A549 (cell line): ENCODE data around the gene C12orf42. TPM values are rescaled to one million over a fixed set of nuclear protein-coding genes. Genes with fewer than 3 reads are reported as not detected.
"Not testable (repeated sequence)": the region's sequence is repeated elsewhere in the genome, so short reads cannot be mapped to it uniquely, and the experiment has no call there.

ENCODE experiments used
- ATAC-seq, 2 experiments: fragments of 200-7000 bp in 1 of 2; fragments of >200 bp in 1 of 2; cut with Nextera tagmentation in 1 of 2; cut with Tn5 transposase in 1 of 2; 3 replicates each; pipeline versions ENCODE4 v1.8.0 to v1.9.1; 2018 to 2020; ENCODE audit warnings: mild to moderate bottlenecking in 1 of 2, moderate library complexity in 1 of 2
- CTCF ChIA-PET: fragments of 300-600 bp; sonication (Branson Sonifier 250); formaldehyde crosslinking; extraction: SDS; loops from one replicate; lab custom pipeline; 2021; ENCODE audit warnings: antibody characterized with exemption, inconsistent platforms; lab: Yijun Ruan, JAX
- POLR2A ChIA-PET: fragments of 350-600 bp; formaldehyde crosslinking; extraction: SDS; loops from one replicate; lab custom pipeline; 2021; ENCODE audit warnings: antibody characterized with exemption, inconsistent platforms; lab: Yijun Ruan, JAX
- DNase-seq, 2 experiments: peaks; one replicate each; pipeline versions ENCODE4 v3.0.0 to v3.0.0-alpha.2; 2011 to 2016; ENCODE audit warnings: low read depth in 1 of 2, low spot score in 1 of 2
- FAIRE-seq: peaks from 2 replicates; lab custom pipeline; 2011; peaks lifted over from hg19 to GRCh38; lab: Jason Lieb, UNC
- H3K27ac ChIP-seq, 2 experiments: fragments of >200 bp; sonication (Bioruptor Twin); formaldehyde crosslinking; 3 replicates each; pipeline ENCODE4 v1.5.1; 2016 to 2017
- H3K4me1 ChIP-seq: fragments of >200 bp; sonication (Bioruptor Twin); formaldehyde crosslinking; 3 replicates; pipeline ENCODE4 v1.6.1; 2016
- H3K4me2 ChIP-seq: fragments of >200 bp; sonication (Bioruptor Twin); formaldehyde crosslinking; 3 replicates; pipeline ENCODE4 v1.6.1; 2016
- H3K4me3 ChIP-seq: fragments of >200 bp; sonication (Bioruptor Twin); formaldehyde crosslinking; 3 replicates; pipeline ENCODE4 v1.5.1; 2016
- H3K9me3 ChIP-seq: fragments of >200 bp; sonication (Bioruptor Twin); formaldehyde crosslinking; 3 replicates; pipeline ENCODE4 v1.6.1; 2016
- ATOH8 ChIP-seq: fragments of 250-450 bp; sonication (Bioruptor Pico); IDR thresholded peaks from 2 replicates; pipeline ENCODE4 v1.5.0; 2020; ENCODE audit warnings: low read depth, mild to moderate bottlenecking, moderate library complexity
- CBX2 ChIP-seq: fragments of 200-600 bp; sonication (generic); IDR thresholded peaks from 2 replicates; pipeline ENCODE4 v1.6.1; 2016; ENCODE audit warnings: low read depth, mild to moderate bottlenecking, borderline replicate concordance
- CBX8 ChIP-seq: fragments of 200-600 bp; sonication (generic); IDR thresholded peaks from 2 replicates; pipeline ENCODE4 v1.6.1; 2016
- CHD2 ChIP-seq: fragments of 150-350 bp; IDR thresholded peaks from 2 replicates; pipeline ENCODE4 v1.6.1; 2014; ENCODE audit warnings: low read length; ENCODE audit not compliant: partially characterized antibody
- EHF ChIP-seq: fragments of 250-450 bp; sonication (Bioruptor Pico); IDR thresholded peaks from 2 replicates; pipeline ENCODE4 v1.5.0; 2020; ENCODE audit warnings: mild to moderate bottlenecking
- FOSB ChIP-seq: fragments of 250-450 bp; sonication (Bioruptor Pico); IDR thresholded peaks from 2 replicates; pipeline ENCODE4 v1.5.0; 2020; ENCODE audit warnings: mild to moderate bottlenecking, moderate library complexity
- HEYL ChIP-seq: fragments of 250-450 bp; sonication (Bioruptor Pico); IDR thresholded peaks from 2 replicates; pipeline ENCODE4 v1.8.0; 2021; ENCODE audit warnings: mild to moderate bottlenecking, moderate library complexity
- HOXA7 ChIP-seq: fragments of 250-450 bp; sonication (Bioruptor Pico); IDR thresholded peaks from 2 replicates; pipeline ENCODE4 v1.5.0; 2020; ENCODE audit warnings: mild to moderate bottlenecking, moderate library complexity
- HOXB5 ChIP-seq: fragments of 250-450 bp; sonication (Bioruptor Pico); IDR thresholded peaks from 2 replicates; pipeline ENCODE4 v1.5.0; 2020; ENCODE audit warnings: mild to moderate bottlenecking, moderate library complexity
- PHF8 ChIP-seq: fragments of 200-600 bp; sonication (generic); IDR thresholded peaks from 2 replicates; pipeline ENCODE4 v1.6.1; 2016; ENCODE audit warnings: low read depth, mild to moderate bottlenecking, antibody characterized with exemption, moderate library complexity, borderline replicate concordance
- POLR2AphosphoS2 ChIP-seq: conservative IDR thresholded peaks from 2 replicates; pipeline ENCODE4 v1.6.1; 2012; ENCODE audit warnings: low read length, improper control_type of control experiment, inconsistent platforms
- RAD21 ChIP-seq, 2 experiments: fragments of >200 bp in 1 of 2; sonication (Bioruptor Twin) in 1 of 2; formaldehyde crosslinking in 1 of 2; IDR thresholded peaks in 1 of 2; conservative IDR thresholded peaks in 1 of 2; 2 replicates in 1 of 2; 3 replicates in 1 of 2; pipeline ENCODE4 v1.6.1; 2012 to 2018; ENCODE audit warnings: inconsistent platforms in 1 of 2
- RFX5 ChIP-seq: fragments of 450-650 bp; IDR thresholded peaks from 2 replicates; pipeline ENCODE4 v1.7.1; 2014; ENCODE audit warnings: antibody characterized with exemption, mild to moderate bottlenecking, moderate library complexity
- WGBS: methylation state at CpG from one replicate; pipeline ENCODE4 v1.1.6; 2017; ENCODE audit errors: missing lambda C conversion rate; 5-methylcytosine and 5-hydroxymethylcytosine counted together
- polyA plus RNA-seq, 4 experiments: library from polyadenylated mRNA; depleted of rRNA in 3 of 4; stranded (reverse); fragments of >200 nt; fragmentation: RNase III in 1 of 4; extraction: RNeasy Plus Mini Kit Qiagen cat#74134 plus additional on column Dnase treatment in 1 of 4; gene quantifications; 2 replicates in 3 of 4; 3 replicates in 1 of 4; pipeline ENCODE4 v1.2.3, GENCODE V29; 2011 to 2017
- TF ChIP-seq, protein P1 (sequence below): fragments of 150-350 bp; IDR thresholded peaks from 2 replicates; pipeline ENCODE4 v1.6.1; 2014; ENCODE audit warnings: low read depth, mild to moderate bottlenecking, low read length
- TF ChIP-seq, protein P2 (sequence below): fragments of 200-600 bp; sonication (generic); IDR thresholded peaks from 2 replicates; pipeline ENCODE4 v1.6.1; 2016; ENCODE audit warnings: antibody characterized with exemption, mild to moderate bottlenecking, moderate library complexity
- TF ChIP-seq, protein P3 (sequence below): fragments of >200 bp; sonication (Bioruptor Twin); formaldehyde crosslinking; IDR thresholded peaks from 2 replicates; pipeline ENCODE4 v1.6.1; 2016

The C12orf42 gene
- polyA plus RNA-seq, 2 of the 4 experiments (the other 2 are of a cell fraction) = not detected

GRCh38 chr12:103431387-103431786 is 64.4 kb downstream of the C12orf42 start:
- Histone ChIP-seq H3K4me1 (no peaks in the 10 kb centered on the region), H3K27ac (no peak overlapping the region), H3K9me3 (0 out of 3 replicates have a peak, but pooled peaks cover 2% of the 10 kb centered on the region), H3K4me3 (no peak overlapping the region), H3K4me2 (no peak overlapping the region)
- CTCF ChIA-PET = interaction anchor here (0.6 kb wide), 1 partner anchor 186 kb away, joined by 3 read pairs; no protein-coding TSS in a partner anchor
- FAIRE-seq = no peak
- no peak for DNase-seq
- TF ChIP-seq CBX2 = no peak
- TF ChIP-seq, protein P1, sequence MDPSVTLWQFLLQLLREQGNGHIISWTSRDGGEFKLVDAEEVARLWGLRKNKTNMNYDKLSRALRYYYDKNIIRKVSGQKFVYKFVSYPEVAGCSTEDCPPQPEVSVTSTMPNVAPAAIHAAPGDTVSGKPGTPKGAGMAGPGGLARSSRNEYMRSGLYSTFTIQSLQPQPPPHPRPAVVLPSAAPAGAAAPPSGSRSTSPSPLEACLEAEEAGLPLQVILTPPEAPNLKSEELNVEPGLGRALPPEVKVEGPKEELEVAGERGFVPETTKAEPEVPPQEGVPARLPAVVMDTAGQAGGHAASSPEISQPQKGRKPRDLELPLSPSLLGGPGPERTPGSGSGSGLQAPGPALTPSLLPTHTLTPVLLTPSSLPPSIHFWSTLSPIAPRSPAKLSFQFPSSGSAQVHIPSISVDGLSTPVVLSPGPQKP = no peak
- no peak for TF ChIP-seq RAD21 (conservative IDR thresholded peaks at IDR 0.05 in 1 of 2, IDR thresholded peaks at IDR 0.05 in 1 of 2)
- no peak for TF ChIP-seq PHF8
- TF ChIP-seq CBX8 = no peak
- no peak for TF ChIP-seq EHF (CRISPR knock-in tag)
- TF ChIP-seq, protein P2, sequence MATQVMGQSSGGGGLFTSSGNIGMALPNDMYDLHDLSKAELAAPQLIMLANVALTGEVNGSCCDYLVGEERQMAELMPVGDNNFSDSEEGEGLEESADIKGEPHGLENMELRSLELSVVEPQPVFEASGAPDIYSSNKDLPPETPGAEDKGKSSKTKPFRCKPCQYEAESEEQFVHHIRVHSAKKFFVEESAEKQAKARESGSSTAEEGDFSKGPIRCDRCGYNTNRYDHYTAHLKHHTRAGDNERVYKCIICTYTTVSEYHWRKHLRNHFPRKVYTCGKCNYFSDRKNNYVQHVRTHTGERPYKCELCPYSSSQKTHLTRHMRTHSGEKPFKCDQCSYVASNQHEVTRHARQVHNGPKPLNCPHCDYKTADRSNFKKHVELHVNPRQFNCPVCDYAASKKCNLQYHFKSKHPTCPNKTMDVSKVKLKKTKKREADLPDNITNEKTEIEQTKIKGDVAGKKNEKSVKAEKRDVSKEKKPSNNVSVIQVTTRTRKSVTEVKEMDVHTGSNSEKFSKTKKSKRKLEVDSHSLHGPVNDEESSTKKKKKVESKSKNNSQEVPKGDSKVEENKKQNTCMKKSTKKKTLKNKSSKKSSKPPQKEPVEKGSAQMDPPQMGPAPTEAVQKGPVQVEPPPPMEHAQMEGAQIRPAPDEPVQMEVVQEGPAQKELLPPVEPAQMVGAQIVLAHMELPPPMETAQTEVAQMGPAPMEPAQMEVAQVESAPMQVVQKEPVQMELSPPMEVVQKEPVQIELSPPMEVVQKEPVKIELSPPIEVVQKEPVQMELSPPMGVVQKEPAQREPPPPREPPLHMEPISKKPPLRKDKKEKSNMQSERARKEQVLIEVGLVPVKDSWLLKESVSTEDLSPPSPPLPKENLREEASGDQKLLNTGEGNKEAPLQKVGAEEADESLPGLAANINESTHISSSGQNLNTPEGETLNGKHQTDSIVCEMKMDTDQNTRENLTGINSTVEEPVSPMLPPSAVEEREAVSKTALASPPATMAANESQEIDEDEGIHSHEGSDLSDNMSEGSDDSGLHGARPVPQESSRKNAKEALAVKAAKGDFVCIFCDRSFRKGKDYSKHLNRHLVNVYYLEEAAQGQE = no peak
- no peak for TF ChIP-seq ATOH8 (CRISPR knock-in tag)
- no peak for TF ChIP-seq POLR2AphosphoS2
- no peak for TF ChIP-seq HOXB5
- no peak for TF ChIP-seq CHD2
- TF ChIP-seq FOSB = no peak
- no peak for TF ChIP-seq HEYL (CRISPR knock-in tag)
- TF ChIP-seq HOXA7 = no peak
- TF ChIP-seq RFX5 = no peak
- TF ChIP-seq, protein P3, sequence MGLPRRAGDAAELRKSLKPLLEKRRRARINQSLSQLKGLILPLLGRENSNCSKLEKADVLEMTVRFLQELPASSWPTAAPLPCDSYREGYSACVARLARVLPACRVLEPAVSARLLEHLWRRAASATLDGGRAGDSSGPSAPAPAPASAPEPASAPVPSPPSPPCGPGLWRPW = no peak
- no peak for ATAC-seq
- POLR2A ChIA-PET = no interaction called here
- WGBS = 77% methylated on average over 1 of the region's 1 CpG

DNA sequence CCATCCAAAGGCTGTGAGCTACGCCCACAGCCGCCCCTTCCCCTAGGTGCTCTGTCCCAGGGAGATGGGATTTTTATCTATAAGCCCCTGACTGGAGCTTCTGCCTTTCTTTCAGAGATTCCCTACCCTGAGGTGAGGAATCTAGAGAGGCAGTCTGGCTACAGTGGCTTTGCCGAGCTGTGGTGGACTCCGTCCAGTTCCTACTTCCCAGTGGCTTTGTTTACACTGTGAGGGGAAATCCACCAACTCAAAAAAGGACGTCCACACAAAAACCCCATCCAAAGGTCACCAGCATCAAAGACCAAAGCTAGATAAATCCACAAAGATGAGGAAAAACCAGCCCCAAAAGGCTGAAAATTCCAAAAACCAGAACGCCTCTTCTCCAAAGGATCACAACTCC is 70.1 kb downstream of the C12orf42 start:
- FAIRE-seq, H3K4me1 ChIP-seq, H3K4me3 ChIP-seq, DNase-seq, ATAC-seq, H3K9me3 ChIP-seq, POLR2A ChIA-PET, H3K27ac ChIP-seq, H3K4me2 ChIP-seq: not testable (repeated sequence)
- WGBS = 52% methylated on average over 6 of the region's 6 CpGs
- CTCF ChIA-PET = interaction anchor here (1.5 to 1.7 kb wide), 2 partner anchors 123 to 477 kb away, joined by 3 to 5 read pairs; no protein-coding TSS in a partner anchor

- peak in 1 of 2 experiments; percentile 54; a peak in 3 of 6 replicates for ATAC-seq
- H3K9me3 ChIP-seq, H3K27ac ChIP-seq, FAIRE-seq, H3K4me1 ChIP-seq, DNase-seq, H3K4me3 ChIP-seq, POLR2A ChIA-PET: not testable (repeated sequence)
- CTCF ChIA-PET = interaction anchor here (1.5 to 1.7 kb wide), 2 partner anchors 124 to 476 kb away, joined by 3 to 5 read pairs; no protein-coding TSS in a partner anchor
- peak overlapping the region; percentile 30; the same call in 1 of the 3 replicates for H3K4me2 ChIP-seq
- 12% methylated on average over 9 of the region's 9 CpGs for WGBS
Measured at GRCh38 chr12:103424849-103425586, 70.8 kb downstream of the C12orf42 start.
